Neural cell (in vitro differentiated cells): ENCODE measurements around the gene TEK. TPM values are rescaled to one million over a fixed set of nuclear protein-coding genes. Genes with fewer than 3 reads are reported as not detected.

Experiments used
- H2AFZ ChIP-seq: fragments of 200-600, 300-800 bp; sonication (generic), shearing (Covaris generic); 2 replicates; pipeline ENCODE4 v1.6.0; 2014; ENCODE audit warnings: low read depth, mild to moderate bottlenecking, antibody characterized with exemption, low read length, moderate library complexity
- H3F3A ChIP-seq: fragments of 200-600 bp; shearing (Covaris generic); 2 replicates; pipeline ENCODE4 v1.6.1; 2016; ENCODE audit warnings: mild to moderate bottlenecking, moderate library complexity, mixed read lengths, antibody characterized with exemption, low read length; ENCODE audit not compliant: insufficient read depth, poor library complexity, severe bottlenecking
- H3K27ac ChIP-seq: fragments of 200-600, 300-800 bp; sonication (generic), shearing (Covaris generic); 2 replicates; pipeline ENCODE4 v1.5.1; 2014; ENCODE audit warnings: mild to moderate bottlenecking, low read length, moderate library complexity
- H3K27me3 ChIP-seq: fragments of 300-800, 200-600 bp; sonication (generic), shearing (Covaris generic); 2 replicates; pipeline ENCODE4 v1.6.0; 2014; ENCODE audit warnings: mild to moderate bottlenecking, low read depth, low read length, moderate library complexity; ENCODE audit not compliant: insufficient read depth
- H3K36me3 ChIP-seq: fragments of 300-800, 200-600 bp; sonication (generic), shearing (Covaris generic); 2 replicates; pipeline ENCODE4 v1.5.1; 2014; ENCODE audit warnings: mild to moderate bottlenecking, antibody characterized with exemption, low read length, moderate library complexity; ENCODE audit not compliant: insufficient read depth
- H3K4me2 ChIP-seq: fragments of 300-800, 200-600 bp; sonication (generic), shearing (Covaris generic); 2 replicates; pipeline ENCODE4 v1.6.0; 2014; ENCODE audit warnings: mild to moderate bottlenecking, low read length
- H3K4me3 ChIP-seq: fragments of 300-800, 200-600 bp; sonication (generic), shearing (Covaris generic); 2 replicates; pipeline ENCODE4 v1.5.1; 2014; ENCODE audit warnings: mild to moderate bottlenecking, low read length, moderate library complexity
- H3K79me2 ChIP-seq: fragments of 200-600 bp; shearing (Covaris generic); replicated peaks from 2 replicates; pipeline ENCODE4 v1.6.0; 2014; ENCODE audit warnings: mild to moderate bottlenecking, low read length, moderate library complexity; ENCODE audit not compliant: insufficient read depth
- H3K9ac ChIP-seq: fragments of 300-800, 200-600 bp; sonication (generic), shearing (Covaris generic); 2 replicates; pipeline ENCODE4 v1.6.1; 2016; ENCODE audit warnings: mild to moderate bottlenecking, low read length, mixed read lengths
- H3K9me2 ChIP-seq: fragments of 200-600 bp; shearing (Covaris generic); 2 replicates; pipeline ENCODE4 v1.6.1; 2016; ENCODE audit warnings: mild to moderate bottlenecking, low read length, mixed read lengths; ENCODE audit not compliant: insufficient read depth
- H3K9me3 ChIP-seq: fragments of 200-600, 300-800 bp; sonication (generic), shearing (Covaris generic); 2 replicates; pipeline ENCODE4 v1.6.1; 2016; ENCODE audit warnings: mild to moderate bottlenecking, mixed run types, low read length, moderate library complexity, mixed read lengths
- H4K20me1 ChIP-seq: fragments of 200-600 bp; shearing (Covaris generic); 2 replicates; pipeline ENCODE4 v1.6.1; 2016; ENCODE audit warnings: mild to moderate bottlenecking, mixed run types; ENCODE audit not compliant: insufficient read depth
- CTCF ChIP-seq: fragments of 450-650 bp; IDR thresholded peaks from 2 replicates; pipeline ENCODE4 v1.5.1; 2014; ENCODE audit warnings: antibody characterized with exemption, mild to moderate bottlenecking, moderate library complexity; ENCODE audit not compliant: poor library complexity, severe bottlenecking
- EP300 ChIP-seq: fragments of 450-650 bp; conservative IDR thresholded peaks from 2 replicates; pipeline ENCODE4 v1.6.1; 2014; ENCODE audit warnings: antibody characterized with exemption, mild to moderate bottlenecking, moderate library complexity; ENCODE audit not compliant: poor library complexity, severe bottlenecking
- EZH2 ChIP-seq: fragments of 200-600, 300-800 bp; shearing (Covaris generic), sonication (generic); IDR thresholded peaks from 2 replicates; pipeline ENCODE4 v1.6.1; 2014; ENCODE audit warnings: antibody characterized with exemption, low read length, borderline replicate concordance, mild to moderate bottlenecking; ENCODE audit not compliant: insufficient read depth, poor library complexity, severe bottlenecking
- MXI1 ChIP-seq: fragments of 450-650 bp; conservative IDR thresholded peaks from 2 replicates; pipeline ENCODE4 v1.6.1; 2014; ENCODE audit warnings: antibody characterized with exemption, mild to moderate bottlenecking; ENCODE audit not compliant: poor library complexity, severe bottlenecking
- POLR2AphosphoS5 ChIP-seq: IDR thresholded peaks from 2 replicates; pipeline ENCODE4 v1.6.1; 2012
- RAD21 ChIP-seq: fragments of 450-650 bp; conservative IDR thresholded peaks from 2 replicates; pipeline ENCODE4 v1.6.1; 2014; ENCODE audit warnings: antibody characterized with exemption, mild to moderate bottlenecking, moderate library complexity
- REST ChIP-seq: IDR thresholded peaks from 2 replicates; pipeline ENCODE4 v1.6.1; 2012; ENCODE audit warnings: borderline replicate concordance
- SMC3 ChIP-seq: fragments of 450-650 bp; conservative IDR thresholded peaks from 2 replicates; pipeline ENCODE4 v1.6.1; 2014; ENCODE audit warnings: antibody characterized with exemption, mild to moderate bottlenecking, moderate library complexity; ENCODE audit not compliant: poor library complexity
- TAF1 ChIP-seq: IDR thresholded peaks from 2 replicates; pipeline ENCODE4 v1.6.1; 2012; ENCODE audit warnings: low read depth
- polyA plus RNA-seq: library from polyadenylated mRNA; depleted of rRNA; stranded (reverse); fragments of >200 nt; gene quantifications from 2 replicates; pipeline ENCODE4 v1.2.3, GENCODE V29; 2014

TEK gene
- polyA plus RNA-seq, 1 donor from 2014 or later, result 0.83 TPM

- no peak overlapping the region for H2AFZ ChIP-seq
- no peaks in the 10 kb centered on the region for H3K36me3 ChIP-seq
- H3K27ac ChIP-seq, result no peak overlapping the region
- H3K27me3 ChIP-seq, result no peaks in the 10 kb centered on the region
- H3K9ac ChIP-seq, result no peak overlapping the region
- H4K20me1 ChIP-seq, result no peaks in the 10 kb centered on the region
- TF ChIP-seq EZH2, result no peak
- no peak for TF ChIP-seq RAD21
- TF ChIP-seq POLR2AphosphoS5, result no peak
- no peak for TF ChIP-seq SMC3
- TF ChIP-seq REST, result no peak
- no peak for TF ChIP-seq EP300
- TF ChIP-seq TAF1, result no peak
- no peak for TF ChIP-seq CTCF
- TF ChIP-seq MXI1, result no peak
- H3K9me2 ChIP-seq, result no peaks in the 10 kb centered on the region
- no peak overlapping the region for H3K4me2 ChIP-seq
- no peak overlapping the region for H3K4me3 ChIP-seq
- H3F3A ChIP-seq, result no peaks in the 10 kb centered on the region
- H3K9me3 ChIP-seq, result no peaks in the 10 kb centered on the region
- no peaks in the 10 kb centered on the region for H3K79me2 ChIP-seq
Observed at GRCh38 chr9:27129221-27129620, 20.2 kb downstream of the TEK start.

- no peaks in the 10 kb centered on the region for H3K27me3 ChIP-seq
- no peak overlapping the region for H3K4me2 ChIP-seq
- TF ChIP-seq EZH2 (no peak), REST (no peak), POLR2AphosphoS5 (no peak), TAF1 (no peak)
- H3F3A ChIP-seq, result no peaks in the 10 kb centered on the region
- H2AFZ ChIP-seq, result no peak overlapping the region
- no peak overlapping the region for H3K9ac ChIP-seq
- H3K36me3 ChIP-seq, result no peaks in the 10 kb centered on the region
- no peaks in the 10 kb centered on the region for H4K20me1 ChIP-seq
- H3K9me2 ChIP-seq, result no peaks in the 10 kb centered on the region
- no peaks in the 10 kb centered on the region for H3K9me3 ChIP-seq
- no peaks in the 10 kb centered on the region for H3K79me2 ChIP-seq
- H3K4me3 ChIP-seq, result no peak overlapping the region
- no peak overlapping the region for H3K27ac ChIP-seq
Observed at GRCh38 chr9:27131731-27132130, 22.7 kb downstream of the TEK start.
